Stomach (tissue), 9 donors: Measurements from ENCODE around the gene CA14. TPM values are rescaled to one million over a fixed set of nuclear protein-coding genes. Genes with fewer than 3 reads are reported as not detected.

Experiments
- DNase-seq, 2 donors: peaks; one replicate each; pipeline versions ENCODE4 v3.0.0 to v3.0.0-alpha.2; 2013 to 2019
- H3K27ac ChIP-seq, 5 donors: fragments of 200-600 bp in 4 of 5; sonication (generic) in 4 of 5; one replicate each; pipeline ENCODE4 v1.5.1; 2013 to 2019; ENCODE audit warnings: mild to moderate bottlenecking in 1 of 5, moderate library complexity in 1 of 5
- H3K27me3 ChIP-seq, 3 donors: fragments of 200-600 bp; sonication (generic); one replicate each; pipeline ENCODE4 v1.5.1; 2017 to 2019; ENCODE audit warnings: mixed run types in 1 of 3
- H3K36me3 ChIP-seq, 4 donors: fragments of 200-600 bp; sonication (generic); 1 replicate in 3 of 4; 2 replicates in 1 of 4; pipeline ENCODE4 v1.5.1; 2016 to 2019
- H3K4me1 ChIP-seq, 4 donors: fragments of 200-600 bp; sonication (generic); one replicate each; pipeline ENCODE4 v1.5.1; 2016 to 2019
- H3K4me3 ChIP-seq, 4 donors: fragments of 200-600 bp; sonication (generic) in 3 of 4; one replicate each; pipeline ENCODE4 v1.5.1; 2016 to 2019; ENCODE audit warnings: mild to moderate bottlenecking in 1 of 4
- H3K9me3 ChIP-seq, 4 donors: fragments of 200-600 bp; sonication (generic); one replicate each; pipeline ENCODE4 v1.5.1; 2016 to 2019
- EP300 ChIP-seq: sonication (generic); formaldehyde crosslinking; IDR thresholded peaks from one replicate; pipeline ENCODE4 v1.6.1; 2017; ENCODE audit warnings: antibody characterized with exemption
- POLR2A ChIP-seq, 4 donors: fragments of 450-650 bp; IDR thresholded peaks; one replicate each; pipeline ENCODE4 v1.6.1; 2016; ENCODE audit warnings: antibody characterized with exemption in 4 of 4, control low read depth in 2 of 4, mild to moderate bottlenecking in 1 of 4, moderate library complexity in 1 of 4
- POLR2AphosphoS5 ChIP-seq, 3 donors: sonication (generic); formaldehyde crosslinking; IDR thresholded peaks; one replicate each; pipeline ENCODE4 v1.6.1; 2016; ENCODE audit warnings: antibody characterized with exemption in 3 of 3
- WGBS, 5 donors: extraction: QIAGEN DNeasy Blood & Tissue Kit in 3 of 5; methylation state at CpG; one replicate each; pipeline versions ENCODE4 v1.1.5 to v1.1.7; 2013 to 2018; 5-methylcytosine and 5-hydroxymethylcytosine counted together
- intact Hi-C: fragments of 100-400 bp; cut with DNase I; formaldehyde crosslinking; loops from one replicate; pipeline ENCODE4 v1.15.1; 2023; ENCODE audit warnings: low total_unique reads
- polyA plus RNA-seq, 3 donors: library from polyadenylated mRNA; stranded (reverse); fragments of 200-250 nt; gene quantifications; one replicate each; pipeline ENCODE4 v1.2.3, GENCODE V29; 2013
- total RNA-seq, 5 donors: library from RNA; depleted of rRNA; stranded (reverse); fragments of >200 nt; gene quantifications; one replicate each; pipeline versions ENCODE4 v1.1.0 to v1.2.3, GENCODE V29; 2014 to 2016
- TF ChIP-seq, protein P1 (sequence below), 7 experiments: fragments of 450-650 bp in 4 of 7; fragments of 200-600 bp in 3 of 7; sonication (generic) in 3 of 7; IDR thresholded peaks; one replicate each; pipeline ENCODE4 v1.5.1; 2016 to 2019; ENCODE audit warnings: antibody characterized with exemption in 7 of 7, control low read depth in 2 of 7, mild to moderate bottlenecking in 1 of 7
- donor health status: healthy with polysubstance abuse.
- donor health status: Bipolar disorder and iron deficiency.
- donor health status: healthy.

Gene CA14
- total and polyA plus RNA-seq, 8 donors: 0.68 to 1.4 (median 1.1) TPM; not detected in 4

DNA sequence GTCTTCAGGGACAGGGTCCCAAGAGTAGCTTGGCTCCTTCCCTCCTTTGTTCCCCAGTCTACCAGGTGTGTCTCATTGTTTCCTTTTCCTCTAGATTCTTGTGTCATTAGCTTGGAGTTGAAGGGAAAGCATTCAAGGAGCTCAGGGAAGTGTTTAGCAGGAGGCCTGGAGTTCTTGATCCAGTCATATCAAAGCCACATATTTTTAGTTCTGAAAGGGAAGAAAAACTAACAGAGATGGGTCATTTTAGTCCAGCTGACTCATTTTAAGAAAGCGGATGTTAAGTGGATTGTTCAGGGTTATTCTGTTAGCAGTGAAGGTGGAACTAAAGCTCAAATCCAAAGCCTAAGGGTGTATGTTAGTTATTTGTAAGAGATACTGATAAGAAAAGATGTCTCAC, 15.7 kb downstream of the CA14 start:
- intact Hi-C loops: no loop called here
- no peak for DNase-seq
- no peaks in the 10 kb centered on the region for H3K27me3 ChIP-seq
- peaks cover 0 to 33% (median 10%) of the 10 kb centered on the region in 4 donors for H3K4me1 ChIP-seq
- peaks cover 0 to 3% (median 0%) of the 10 kb centered on the region in 4 donors for H3K36me3 ChIP-seq
- TF ChIP-seq EP300 (no peak), POLR2AphosphoS5 (IDR thresholded peaks at IDR 0.05) (no peak), POLR2A (IDR thresholded peaks at IDR 0.05) (no peak)
- TF ChIP-seq, protein P1, sequence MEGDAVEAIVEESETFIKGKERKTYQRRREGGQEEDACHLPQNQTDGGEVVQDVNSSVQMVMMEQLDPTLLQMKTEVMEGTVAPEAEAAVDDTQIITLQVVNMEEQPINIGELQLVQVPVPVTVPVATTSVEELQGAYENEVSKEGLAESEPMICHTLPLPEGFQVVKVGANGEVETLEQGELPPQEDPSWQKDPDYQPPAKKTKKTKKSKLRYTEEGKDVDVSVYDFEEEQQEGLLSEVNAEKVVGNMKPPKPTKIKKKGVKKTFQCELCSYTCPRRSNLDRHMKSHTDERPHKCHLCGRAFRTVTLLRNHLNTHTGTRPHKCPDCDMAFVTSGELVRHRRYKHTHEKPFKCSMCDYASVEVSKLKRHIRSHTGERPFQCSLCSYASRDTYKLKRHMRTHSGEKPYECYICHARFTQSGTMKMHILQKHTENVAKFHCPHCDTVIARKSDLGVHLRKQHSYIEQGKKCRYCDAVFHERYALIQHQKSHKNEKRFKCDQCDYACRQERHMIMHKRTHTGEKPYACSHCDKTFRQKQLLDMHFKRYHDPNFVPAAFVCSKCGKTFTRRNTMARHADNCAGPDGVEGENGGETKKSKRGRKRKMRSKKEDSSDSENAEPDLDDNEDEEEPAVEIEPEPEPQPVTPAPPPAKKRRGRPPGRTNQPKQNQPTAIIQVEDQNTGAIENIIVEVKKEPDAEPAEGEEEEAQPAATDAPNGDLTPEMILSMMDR (IDR thresholded peaks at IDR 0.05): no peak
- no peaks in the 10 kb centered on the region for H3K9me3 ChIP-seq
- H3K27ac ChIP-seq: peak overlapping the region in 4 of 5 donors; percentile 3 to 60 (median 50)
- peak overlapping the region in 1 of 4 donors; percentile 14 for H3K4me3 ChIP-seq
- WGBS, 5 donors: 64 to 82% (median 80%) methylated on average over 1 of the region's 1 CpG

DNA sequence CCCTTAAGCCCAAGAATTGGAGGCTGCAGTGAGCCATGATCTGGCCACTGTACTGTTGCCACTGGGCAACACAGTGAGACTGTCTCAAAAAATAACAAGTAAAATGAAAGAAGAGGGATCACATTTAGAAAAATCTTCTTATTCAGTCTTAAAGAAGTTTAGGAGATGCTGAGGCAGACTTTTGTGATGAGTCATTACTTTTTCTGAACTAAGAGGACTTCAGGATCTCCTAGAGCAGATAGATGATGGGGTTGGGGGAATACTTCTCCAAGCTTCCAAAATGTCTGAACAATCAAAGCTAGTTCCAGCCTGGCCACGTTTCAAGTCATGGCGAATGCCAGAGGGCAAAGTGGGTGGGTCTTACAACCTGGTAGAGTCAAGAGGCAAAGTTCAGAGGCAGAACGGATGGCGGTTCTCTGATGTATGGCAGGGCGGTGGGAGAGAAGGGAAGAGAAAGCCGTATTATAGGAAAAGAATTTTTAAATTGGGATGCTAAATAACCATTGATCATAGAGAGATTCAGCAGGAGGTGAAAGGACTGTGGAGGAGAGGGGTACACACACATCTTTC, 22.6 kb downstream of the CA14 start:
- H3K4me3 ChIP-seq: no peak overlapping the region
- intact Hi-C loops: no loop called here
- WGBS, 5 donors: 37 to 58% (median 55%) methylated on average over 6 of the region's 6 CpGs
- peaks cover 21 to 49% (median 36%) of the 10 kb centered on the region in 4 donors for H3K4me1 ChIP-seq
- DNase-seq: peak in 1 of 2 donors; percentile 40
- no peaks in the 10 kb centered on the region for H3K9me3 ChIP-seq
- TF ChIP-seq POLR2AphosphoS5 (IDR thresholded peaks at IDR 0.05): no peak
- TF ChIP-seq POLR2A (IDR thresholded peaks at IDR 0.05): no peak
- no peak for TF ChIP-seq EP300
- TF ChIP-seq, protein P1 (IDR thresholded peaks at IDR 0.05): no peak
- no peaks in the 10 kb centered on the region for H3K27me3 ChIP-seq
- H3K27ac ChIP-seq: peak overlapping the region in 3 of 5 donors; percentile 79 to 95 (median 87)
- H3K36me3 ChIP-seq: peaks cover 0 to 12% (median 10%) of the 10 kb centered on the region in 4 donors

DNA sequence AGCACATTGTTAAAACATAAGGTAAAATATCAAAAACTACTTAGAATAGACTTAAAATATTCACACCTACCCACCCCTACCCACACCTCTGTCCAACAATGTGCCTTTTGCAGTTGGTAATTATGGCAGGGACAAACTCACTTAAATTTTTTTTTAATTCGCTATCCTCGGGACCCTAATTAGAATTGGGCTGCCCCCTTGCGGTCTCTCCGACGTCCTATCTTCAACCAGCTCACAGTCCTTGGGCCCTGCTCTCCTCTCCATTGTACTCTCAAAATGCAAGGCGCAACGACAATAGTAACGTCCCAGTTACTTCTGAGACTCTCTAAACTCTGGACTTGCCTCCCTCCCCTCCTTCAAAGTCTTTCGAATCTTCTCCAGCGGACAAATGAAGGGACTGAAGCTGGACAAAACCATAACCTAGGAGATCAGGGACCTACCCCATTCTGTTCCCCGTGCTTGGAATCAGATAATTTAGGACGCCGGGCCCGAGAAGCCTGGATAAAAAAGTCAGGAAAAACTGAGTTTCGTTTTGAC, 23.7 kb downstream of the CA14 start:
- Histone ChIP-seq H3K27me3 (no peaks in the 10 kb centered on the region), H3K9me3 (no peaks in the 10 kb centered on the region), H3K4me3 (peak overlapping the region; percentile 50 to 68 (median 56)), H3K4me1 (peaks cover 21 to 49% (median 36%) of the 10 kb centered on the region in 4 donors), H3K36me3 (peaks cover 0 to 20% (median 13%) of the 10 kb centered on the region in 4 donors), H3K27ac (peak overlapping the region; percentile 77 to 95 (median 87))
- peak; percentile 80 to 88 for DNase-seq
- 1 to 2% (median 1%) methylated on average over 15 of the region's 15 CpGs for WGBS, 5 donors
- intact Hi-C loops: no loop called here
- no peak for TF ChIP-seq POLR2AphosphoS5 (IDR thresholded peaks at IDR 0.05)
- TF ChIP-seq, protein P1 (IDR thresholded peaks at IDR 0.05): peak in 5 of 7 experiments; percentile 36 to 75 (median 68)

DNA sequence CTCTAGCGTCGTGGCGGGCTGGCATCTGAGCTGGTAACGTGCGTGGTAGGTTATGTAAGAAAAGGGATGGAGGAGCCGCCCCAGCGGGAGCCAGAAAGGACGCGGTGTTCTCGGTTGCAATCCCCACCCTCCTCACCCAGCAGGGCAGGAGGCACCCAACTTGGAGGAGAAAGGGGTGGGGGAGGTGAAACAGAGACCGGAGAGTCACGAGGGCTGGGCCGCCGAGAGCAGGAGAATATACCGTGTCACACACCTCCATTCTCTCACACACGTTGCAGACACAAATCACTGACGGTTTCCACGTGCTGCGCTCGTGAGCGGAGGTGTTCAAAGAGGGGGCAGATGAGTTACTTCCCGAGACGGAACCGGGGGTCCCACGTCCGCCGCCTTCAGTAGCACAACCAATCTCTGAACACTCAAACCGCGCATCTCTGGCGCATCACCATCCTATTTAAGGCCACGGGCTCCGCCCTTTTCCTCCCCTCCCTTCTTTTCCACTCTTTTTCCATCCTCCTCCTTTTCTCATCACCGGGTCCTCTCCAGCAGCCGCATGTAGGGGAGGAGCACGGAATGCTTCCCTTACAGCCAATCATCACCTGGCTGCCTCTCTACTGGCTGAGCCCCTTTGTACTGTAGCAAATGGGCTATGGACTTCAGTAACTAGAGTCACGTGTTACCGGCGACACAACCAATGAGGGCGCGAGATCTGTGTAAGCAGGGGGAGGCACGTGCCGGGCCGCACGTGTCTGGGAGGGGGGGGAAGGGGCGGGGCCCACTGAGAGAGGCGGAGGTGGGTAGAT, 24.4 kb downstream of the CA14 start, which contains the start of gene CIART:
TSS of gene CIART (plus strand) at position 797 of the 800 bp plus-strand sequence. CDS start 714 bp downstream, outside the sequence.
- no peaks in the 10 kb centered on the region for H3K27me3 ChIP-seq
- peak within 1 kb of the TSS; percentile 79 to 95 (median 87) for H3K27ac ChIP-seq
- peak; percentile 93 to 98 for DNase-seq
- H3K36me3 ChIP-seq: peaks cover 0 to 27% (median 18%) of the 10 kb centered on the region in 4 donors
- no peaks in the 10 kb centered on the region for H3K9me3 ChIP-seq
- intact Hi-C loops: no loop called here
- 1% methylated on average over 46 of the region's 46 CpGs for WGBS, 5 donors
- peak within 1 kb of the TSS; percentile 50 to 68 (median 56) for H3K4me3 ChIP-seq
- TF ChIP-seq POLR2AphosphoS5 (IDR thresholded peaks at IDR 0.05) (peak; percentile 61 to 82 (median 68)), EP300 (peak; percentile 87), POLR2A (IDR thresholded peaks at IDR 0.05) (peak in 1 of 4 donors; percentile 26)
- TF ChIP-seq, protein P1 (IDR thresholded peaks at IDR 0.05): no peak
- peaks cover 21 to 49% (median 36%) of the 10 kb centered on the region in 4 donors for H3K4me1 ChIP-seq
